Uterus (tissue), 2 donors: ENCODE data around the gene PSPC1.

ENCODE experiments used
- CTCF ChIP-seq, 4 experiments: fragments of 200-600 bp in 2 of 4; fragments of 450-650 bp in 2 of 4; sonication (generic) in 2 of 4; IDR thresholded peaks; one replicate each; pipeline ENCODE4 v1.5.1; 2016 to 2019; ENCODE audit warnings: antibody characterized with exemption in 4 of 4, mild to moderate bottlenecking in 2 of 4, moderate library complexity in 1 of 4
- POLR2A ChIP-seq, 2 donors: fragments of 450-650 bp; IDR thresholded peaks; one replicate each; pipeline ENCODE4 v1.6.1; 2016; ENCODE audit warnings: antibody characterized with exemption in 2 of 2, mild to moderate bottlenecking in 1 of 2, moderate library complexity in 1 of 2

- TF ChIP-seq CTCF (IDR thresholded peaks at IDR 0.05) (no peak), POLR2A (IDR thresholded peaks at IDR 0.05) (no peak)
Measured at GRCh38 chr13:19763618-19764017, 19.1 kb downstream of the PSPC1 start.
